Activated CD4-positive, CD25-positive, alpha-beta regulatory T cell treated with anti-CD3 and anti-CD28 coated beads, Interleukin-2, amount 50 U/mL, for 24 hours (primary cell): ENCODE data around the gene GPR171.
A peak's percentile ranks its signal among the peaks of the same experiment; 100 is the strongest.
"Not testable (repeated sequence)": the region's sequence is repeated elsewhere in the genome, so short reads cannot be mapped to it uniquely, and the experiment has no call there.

Source experiments
- ATAC-seq, 2 donors: fragments of 150-1000 bp; cut with Tn5 transposase; one replicate each; pipeline ENCODE4 v1.10.0; 2021; ENCODE audit warnings: mild to moderate bottlenecking in 1 of 2, moderate library complexity in 1 of 2

The GPR171 gene

GRCh38 chr3:151203051-151203420 is at the start of gene GPR171:
Gene GPR171 (minus strand): TSS chr3:151203216. CDS start chr3:151199386, 3,830 bp downstream.
- peak; percentile 72 for ATAC-seq

GRCh38 chr3:151248772-151249337 is 45.8 kb upstream of the GPR171 start:
- ATAC-seq = no peak

GRCh38 chr3:151242006-151242405 is 39.0 kb upstream of the GPR171 start:
- not testable (repeated sequence) for ATAC-seq

- no peak for ATAC-seq
Observed at GRCh38 chr3:151236736-151237135, 33.7 kb upstream of the GPR171 start.

- no peak for ATAC-seq
Observed at GRCh38 chr3:151236316-151236715, 33.3 kb upstream of the GPR171 start.

- no peak for ATAC-seq
Observed at GRCh38 chr3:151234825-151235224, 31.8 kb upstream of the GPR171 start.

GRCh38 chr3:151232991-151233390 is 30.0 kb upstream of the GPR171 start:
- ATAC-seq = no peak

GRCh38 chr3:151232403-151232802 is 29.4 kb upstream of the GPR171 start:
- ATAC-seq = not testable (repeated sequence)

GRCh38 chr3:151230646-151231045 is 27.6 kb upstream of the GPR171 start:
- no peak for ATAC-seq

GRCh38 chr3:151228666-151229040 is 25.6 kb upstream of the GPR171 start:
- no peak for ATAC-seq

- peak; percentile 61 to 66 for ATAC-seq
Observed at GRCh38 chr3:151227807-151228665, 25.0 kb upstream of the GPR171 start.

- ATAC-seq = peak in 1 of 2 donors; percentile 3
Observed at GRCh38 chr3:151227266-151227806, 24.3 kb upstream of the GPR171 start.

GRCh38 chr3:151226825-151227224 is 23.8 kb upstream of the GPR171 start:
- ATAC-seq = no peak

GRCh38 chr3:151226088-151226563 is 23.1 kb upstream of the GPR171 start:
- peak; percentile 57 to 71 for ATAC-seq

GRCh38 chr3:151225040-151225975 is 22.3 kb upstream of the GPR171 start:
- peak; percentile 17 to 40 for ATAC-seq

- ATAC-seq = no peak
Observed at GRCh38 chr3:151224268-151224866, 21.4 kb upstream of the GPR171 start.

- ATAC-seq = peak; percentile 89 to 95
Observed at GRCh38 chr3:151219056-151219455, 16.0 kb upstream of the GPR171 start.

GRCh38 chr3:151218136-151218535 is 15.1 kb upstream of the GPR171 start:
- ATAC-seq = no peak

- ATAC-seq = peak in 1 of 2 donors; percentile 41
Observed at GRCh38 chr3:151216641-151217607, 13.9 kb upstream of the GPR171 start.

- no peak for ATAC-seq
Observed at GRCh38 chr3:151214459-151214858, 11.4 kb upstream of the GPR171 start.

GRCh38 chr3:151213881-151214280 is 10.9 kb upstream of the GPR171 start:
- no peak for ATAC-seq
